Endothelial cell of umbilical vein (primary cell): ENCODE data around the gene SLC25A21. TPM values are rescaled to one million over a fixed set of nuclear protein-coding genes. Genes with fewer than 3 reads are reported as not detected.

ENCODE experiments used
- BruUV-seq: library from RNA; stranded (reverse); fragments of 400-500 nt; replicated peaks from 2 replicates; lab custom pipeline; 2021; lab: Mats Ljungman, UMichigan
- CTCF ChIA-PET: fragments of 300-600, 350-600 bp; sonication (Branson Sonifier 250); formaldehyde crosslinking; loops from one replicate; lab custom pipeline; 2021; ENCODE audit warnings: antibody characterized with exemption, inconsistent platforms; lab: Charles Lee
- POLR2A ChIA-PET: fragments of 300-600, 350-600 bp; sonication (Branson Sonifier 250); formaldehyde crosslinking; loops from one replicate; lab custom pipeline; 2021; ENCODE audit warnings: antibody characterized with exemption, inconsistent platforms; lab: Charles Lee
- DNase-seq: peaks from one replicate; pipeline ENCODE4 v3.0.0-alpha.2; 2011; ENCODE audit warnings: low read depth, low spot score
- FAIRE-seq: peaks from 2 replicates; lab custom pipeline; 2011; peaks lifted over from hg19 to GRCh38; lab: Jason Lieb, UNC
- H2AFZ ChIP-seq: 2 replicates; pipeline ENCODE4 v1.6.0; 2012; ENCODE audit warnings: low read depth, low read length, control low read depth, inconsistent platforms
- H3K27ac ChIP-seq: 2 replicates; pipeline ENCODE4 v1.5.1; 2011; ENCODE audit warnings: low read depth, mild to moderate bottlenecking, control low read depth, low read length, moderate library complexity; ENCODE audit not compliant: insufficient read depth
- H3K27me3 ChIP-seq, 2 experiments: 2 replicates each; pipeline versions ENCODE4 v1.6.0 to v1.6.1; 2011; ENCODE audit warnings: low read length in 2 of 2, mixed read lengths in 1 of 2; ENCODE audit not compliant: control insufficient read depth in 2 of 2, insufficient read depth in 2 of 2
- H3K36me3 ChIP-seq, 2 experiments: 2 replicates in 1 of 2; 3 replicates in 1 of 2; pipeline ENCODE4 v1.5.1; 2011; ENCODE audit warnings: low read length in 2 of 2, mild to moderate bottlenecking in 1 of 2, moderate library complexity in 1 of 2; ENCODE audit not compliant: control insufficient read depth in 2 of 2, insufficient read depth in 2 of 2; ENCODE audit errors: extremely low read depth in 1 of 2
- H3K4me1 ChIP-seq: 3 replicates; pipeline ENCODE4 v1.5.1; 2011; ENCODE audit warnings: mild to moderate bottlenecking, low read length; ENCODE audit not compliant: control insufficient read depth, insufficient read depth; ENCODE audit errors: extremely low read depth
- H3K4me2 ChIP-seq: 2 replicates; pipeline ENCODE4 v1.6.1; 2011; ENCODE audit warnings: low read length, control low read depth, mixed read lengths; ENCODE audit not compliant: insufficient read depth
- H3K4me3 ChIP-seq, 3 experiments: fragments of 200-600 bp in 1 of 3; sonication (generic), shearing (Covaris generic) in 1 of 3; replicated peaks in 1 of 3; 2 replicates each; pipeline ENCODE4 v1.5.1; 2011 to 2016; ENCODE audit warnings: control low read depth in 3 of 3, low read length in 3 of 3, mild to moderate bottlenecking in 2 of 3, inconsistent platforms in 1 of 3, low read depth in 1 of 3, moderate library complexity in 1 of 3; ENCODE audit not compliant: insufficient read depth in 1 of 3
- H3K79me2 ChIP-seq: 2 replicates; pipeline ENCODE4 v1.6.0; 2012; ENCODE audit warnings: low read length, inconsistent platforms; ENCODE audit not compliant: control insufficient read depth, insufficient read depth
- H3K9ac ChIP-seq: replicated peaks from 2 replicates; pipeline ENCODE3; 2011; ENCODE audit warnings: low read length, control low read depth; ENCODE audit not compliant: insufficient read depth; ENCODE audit errors: extremely low read depth
- H3K9me1 ChIP-seq: replicated peaks from 3 replicates; pipeline ENCODE4 v1.6.0; 2011; ENCODE audit warnings: mild to moderate bottlenecking, low read length; ENCODE audit not compliant: control insufficient read depth, insufficient read depth; ENCODE audit errors: extremely low read depth
- H3K9me3 ChIP-seq: replicated peaks from 2 replicates; pipeline ENCODE4 v1.5.1; 2012; ENCODE audit warnings: low read length, inconsistent platforms; ENCODE audit not compliant: control insufficient read depth, insufficient read depth
- H4K20me1 ChIP-seq: replicated peaks from 2 replicates; pipeline ENCODE3; 2011; ENCODE audit warnings: mild to moderate bottlenecking, low read length; ENCODE audit not compliant: control insufficient read depth, insufficient read depth; ENCODE audit errors: extremely low read depth
- CTCF ChIP-seq, 2 donors: IDR thresholded peaks; 1 replicate in 1 of 2; 2 replicates in 1 of 2; pipeline ENCODE4 v1.5.1; 2011; ENCODE audit warnings: low read length in 2 of 2, mild to moderate bottlenecking in 2 of 2, moderate library complexity in 2 of 2, control low read depth in 1 of 2, inconsistent platforms in 1 of 2, low read depth in 1 of 2; ENCODE audit not compliant: insufficient read depth in 1 of 2; ENCODE audit errors: extremely low read depth in 1 of 2
- EZH2 ChIP-seq: IDR thresholded peaks from 2 replicates; pipeline ENCODE4 v1.6.1; 2012; ENCODE audit warnings: borderline replicate concordance, low read depth, mild to moderate bottlenecking, moderate library complexity, low read length, inconsistent platforms; ENCODE audit not compliant: severe bottlenecking
- FOS ChIP-seq: IDR thresholded peaks from 2 replicates; pipeline ENCODE4 v1.6.1; 2011; ENCODE audit warnings: mild to moderate bottlenecking, low read length, moderate library complexity, borderline replicate concordance; ENCODE audit not compliant: insufficient read depth
- GATA2 ChIP-seq: IDR thresholded peaks from 2 replicates; pipeline ENCODE4 v1.7.0; 2011; ENCODE audit warnings: low read depth, mild to moderate bottlenecking, moderate library complexity, mixed read lengths, low read length; ENCODE audit not compliant: insufficient read length, insufficient read depth
- JUN ChIP-seq: IDR thresholded peaks from 2 replicates; pipeline ENCODE4 v1.6.1; 2011; ENCODE audit warnings: borderline replicate concordance, low read depth; ENCODE audit not compliant: insufficient read length, insufficient read depth
- MYC ChIP-seq: IDR thresholded peaks from one replicate; pipeline ENCODE4 v1.6.1; 2011; ENCODE audit warnings: mild to moderate bottlenecking, low read depth, low read length
- POLR2A ChIP-seq: IDR thresholded peaks from 2 replicates; pipeline ENCODE4 v1.6.1; 2012; ENCODE audit warnings: low read depth, mild to moderate bottlenecking, control low read depth, low read length
- POLR2AphosphoS5 ChIP-seq: IDR thresholded peaks from 2 replicates; pipeline ENCODE4 v1.6.1; 2012; ENCODE audit warnings: low read depth, mild to moderate bottlenecking, control low read depth, low read length, moderate library complexity; ENCODE audit not compliant: insufficient read depth
- dilution Hi-C: fragments of 300-500 bp; cut with MboI; formaldehyde crosslinking; loops from one replicate; pipeline ENCODE4 v1.15.0; 2019; ENCODE audit warnings: low sequenced_read_pairs; ENCODE audit not compliant: extremely low pct_ligation_motif_present
- intact Hi-C: fragments of 100-400 bp; cut with micrococcal nuclease; formaldehyde crosslinking; loops from one replicate; pipeline ENCODE4 v1.10.0; 2022
- polyA plus RNA-seq, 4 experiments: library from polyadenylated mRNA; depleted of rRNA in 3 of 4; stranded (reverse) in 3 of 4; unstranded in 1 of 4; fragments of >200 nt; gene quantifications; 2 replicates each; pipeline versions ENCODE4 v1.2.1 to v1.2.3, GENCODE V29; 2011 to 2012; ENCODE audit warnings: missing spikeins in 1 of 4
- total RNA-seq: library from RNA; stranded (reverse); gene quantifications from 2 replicates; pipeline ENCODE4 v1.2.3, GENCODE V29; 2021
- TF ChIP-seq, protein P1 (sequence below): IDR thresholded peaks from 2 replicates; pipeline ENCODE4 v1.6.1; 2011; ENCODE audit not compliant: insufficient read depth, insufficient read length

SLC25A21 gene
- total and polyA plus RNA-seq, 2 donors (not counting 3 experiments of a cell fraction or from before 2014, with no cell fraction given): 0.98 to 1.4 TPM

DNA sequence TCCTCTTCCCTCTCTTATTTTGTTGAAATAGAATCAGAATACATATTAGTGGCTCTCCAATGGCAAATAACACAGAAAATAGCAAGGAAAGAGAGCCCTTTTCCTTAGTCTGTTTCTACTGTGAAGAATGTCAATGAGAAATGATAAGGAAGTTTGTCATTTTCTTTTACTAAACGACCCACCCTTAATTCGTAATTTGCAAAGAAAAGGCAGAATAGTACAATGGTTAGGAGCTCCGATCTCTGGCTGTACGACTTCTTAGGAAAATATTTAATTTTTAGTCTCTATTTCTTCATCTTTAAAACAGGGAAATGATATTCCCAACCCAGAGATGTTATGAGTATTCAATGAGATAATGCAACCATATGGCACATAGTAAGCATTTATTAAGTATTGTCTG is 504.7 kb downstream of the SLC25A21 start:
- CTCF ChIA-PET: interaction anchor here (1.0 to 1.4 kb wide), 2 partner anchors 482 to 598 kb away, joined by 3 to 4 read pairs; no protein-coding TSS in a partner anchor
- TF ChIP-seq EZH2: no peak
- no peak for TF ChIP-seq FOS
- TF ChIP-seq, protein P1, sequence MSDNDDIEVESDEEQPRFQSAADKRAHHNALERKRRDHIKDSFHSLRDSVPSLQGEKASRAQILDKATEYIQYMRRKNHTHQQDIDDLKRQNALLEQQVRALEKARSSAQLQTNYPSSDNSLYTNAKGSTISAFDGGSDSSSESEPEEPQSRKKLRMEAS: no peak
- no peak for TF ChIP-seq CTCF (IDR thresholded peaks at IDR 0.05; ENCODE audit: extremely low read depth in 1 of 2, insufficient read depth in 1 of 2, low read depth in 1 of 2, low read length in 2 of 2)
- TF ChIP-seq POLR2A: no peak
- TF ChIP-seq POLR2AphosphoS5: no peak
- no peak for TF ChIP-seq JUN
- TF ChIP-seq GATA2: no peak
- no peak for TF ChIP-seq MYC
- Histone ChIP-seq H3K9ac (no peak overlapping the region), H3K9me3 (no peaks in the 10 kb centered on the region), H3K36me3 (no peaks in the 10 kb centered on the region), H4K20me1 (no peaks in the 10 kb centered on the region), H3K4me1 (peaks cover 7% of the 10 kb centered on the region), H3K9me1 (no peaks in the 10 kb centered on the region), H3K4me2 (no peak overlapping the region), H2AFZ (no peak overlapping the region), H3K27me3 (peaks cover 49 to 84% of the 10 kb centered on the region in 2 experiments), H3K4me3 (no peak overlapping the region), H3K27ac (no peak overlapping the region), H3K79me2 (no peaks in the 10 kb centered on the region)
- BruUV-seq: no TSS peak
- no peak for FAIRE-seq
- dilution Hi-C loops (no loop called here), intact Hi-C loops (loop anchor here (2.0 kb wide), 1 partner anchor 19 kb away; no protein-coding TSS in a partner anchor)
- no peak for DNase-seq
- POLR2A ChIA-PET: no interaction called here
